GM12865 (cell line): ENCODE data around the gene OR5P2.
"Not testable (repeated sequence)": the region's sequence is repeated elsewhere in the genome, so short reads cannot be mapped to it uniquely, and the experiment has no call there.

Experiments
- DNase-seq: peaks from one replicate; pipeline ENCODE4 v3.0.0; 2010; ENCODE audit warnings: low read depth
- H3K4me3 ChIP-seq: 2 replicates; pipeline ENCODE4 v1.5.1; 2011; ENCODE audit warnings: mild to moderate bottlenecking, low read depth, low read length, control low read depth
- CTCF ChIP-seq: IDR thresholded peaks from 2 replicates; pipeline ENCODE4 v1.5.1; 2011; ENCODE audit warnings: low read length, control low read depth, low read depth, inconsistent platforms; ENCODE audit not compliant: insufficient read depth; ENCODE audit errors: missing control alignments

The OR5P2 gene

DNA sequence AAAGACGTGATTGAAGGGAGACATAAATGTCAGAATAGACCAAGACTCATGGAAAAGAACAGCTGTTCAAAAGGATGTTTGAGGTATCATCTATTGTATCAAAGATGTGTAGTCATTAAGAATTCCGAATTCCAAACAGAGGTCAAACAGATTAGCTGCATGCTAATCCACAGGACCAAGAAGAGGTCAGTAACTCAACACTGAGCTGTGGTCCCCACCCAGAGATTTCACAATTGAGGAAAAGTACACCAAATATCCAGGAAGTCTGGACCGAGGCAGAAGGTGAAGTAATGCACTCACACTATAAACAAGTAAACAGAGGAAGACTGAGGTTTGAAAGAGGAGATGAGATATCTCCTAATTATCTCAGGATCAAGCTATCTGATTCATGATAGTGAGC, 29.6 kb upstream of the OR5P2 start:
- no peak for TF ChIP-seq CTCF
- DNase-seq, result no peak
- H3K4me3 ChIP-seq, result no peak overlapping the region

DNA sequence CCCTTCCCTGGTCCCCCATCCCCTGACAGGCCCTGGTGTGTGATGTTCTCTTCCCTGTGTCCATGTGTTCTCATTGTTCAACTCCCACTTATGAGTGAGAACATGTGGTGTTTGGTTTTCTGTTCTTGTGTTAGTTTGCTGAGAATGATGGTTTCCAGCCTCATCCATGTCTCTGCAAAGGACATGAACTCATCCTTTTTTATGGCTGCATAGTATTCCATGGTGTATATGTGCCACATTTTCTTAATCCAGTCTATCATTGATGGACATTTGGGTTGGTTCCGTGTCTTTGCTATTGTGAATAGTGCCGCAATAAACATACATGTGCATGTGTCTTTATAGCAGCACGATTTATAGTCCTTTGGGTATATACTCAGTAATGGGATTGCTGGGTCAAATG, 23.7 kb upstream of the OR5P2 start:
- not testable (repeated sequence) for DNase-seq, H3K4me3 ChIP-seq

- DNase-seq, H3K4me3 ChIP-seq: not testable (repeated sequence)
Measured at GRCh38 chr11:7814897-7815296, 18.2 kb upstream of the OR5P2 start.

- not testable (repeated sequence) for DNase-seq, H3K4me3 ChIP-seq
Measured at GRCh38 chr11:7810301-7810700, 13.6 kb upstream of the OR5P2 start.

DNA sequence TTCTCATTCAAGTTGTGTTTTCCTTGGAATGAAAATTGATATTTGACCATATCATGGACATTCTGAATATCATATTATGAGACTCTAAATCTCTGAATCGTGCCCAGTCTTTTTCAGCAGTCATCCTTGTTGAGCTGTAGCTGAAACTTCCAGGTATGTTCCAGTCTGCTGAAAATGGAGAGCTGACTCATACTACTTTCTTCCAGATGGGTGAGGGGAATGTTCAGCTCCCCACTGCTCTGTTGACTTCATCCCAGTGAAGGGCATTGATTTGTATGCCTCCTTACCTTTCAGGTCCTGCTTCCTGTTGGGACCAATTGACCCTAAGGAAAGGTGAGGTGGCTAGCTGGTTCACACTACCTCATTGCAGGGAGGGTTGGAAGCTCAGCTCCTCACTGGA, 3.5 kb downstream of the OR5P2 start:
- TF ChIP-seq CTCF, result no peak
- no peak for DNase-seq
- no peak overlapping the region for H3K4me3 ChIP-seq

GRCh38 chr11:7787239-7787638, 9.5 kb downstream of the OR5P2 start:
- H3K4me3 ChIP-seq, result no peak overlapping the region
- no peak for TF ChIP-seq CTCF
- peak; percentile 45 for DNase-seq

GRCh38 chr11:7775689-7776088, 21.1 kb downstream of the OR5P2 start:
- no peak for TF ChIP-seq CTCF
- no peak for DNase-seq
- no peak overlapping the region for H3K4me3 ChIP-seq

DNA sequence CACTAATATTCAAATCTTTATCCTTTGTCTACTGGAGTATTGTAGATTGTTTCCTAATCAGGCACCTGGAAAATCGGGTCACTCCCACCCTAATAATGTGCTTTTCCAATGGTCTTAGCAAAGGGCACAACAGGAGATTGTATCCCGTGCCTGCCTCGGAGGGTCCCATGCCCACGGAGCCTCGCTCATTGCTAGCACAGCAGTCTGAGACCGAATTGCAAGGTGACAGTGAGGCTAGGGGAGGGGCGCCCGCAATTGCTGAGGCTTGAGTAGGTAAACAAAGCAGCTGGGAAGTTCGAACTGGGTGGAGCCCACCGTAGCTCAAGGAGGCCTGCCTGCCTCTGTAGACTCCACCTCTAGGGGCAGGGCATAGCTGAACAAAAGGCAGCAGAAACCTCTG, 32.4 kb downstream of the OR5P2 start:
- not testable (repeated sequence) for H3K4me3 ChIP-seq, DNase-seq

- DNase-seq, result peak; percentile 45
- TF ChIP-seq CTCF, result no peak
- H3K4me3 ChIP-seq, result no peak overlapping the region
Measured at GRCh38 chr11:7759010-7759409, 37.7 kb downstream of the OR5P2 start.
